Right forelimb (tissue), 1 donor: ENCODE results near the gene ITLN1.

ENCODE experiments used
- DNase-seq: peaks from one replicate; pipeline ENCODE4 v3.0.0-alpha.2; 2018

Gene ITLN1

GRCh38 chr1:160853754-160854153 lies 31.2 kb downstream of the ITLN1 start:
- no peak for DNase-seq

- no peak for DNase-seq
These were observed 32.0 kb downstream of the ITLN1 start for GRCh38 chr1:160853014-160853413.

- DNase-seq: no peak
These were observed 34.0 kb downstream of the ITLN1 start for GRCh38 chr1:160850993-160851392.

- no peak for DNase-seq
These were observed 34.4 kb downstream of the ITLN1 start for GRCh38 chr1:160850541-160850940.

- DNase-seq: no peak
These were observed 38.7 kb downstream of the ITLN1 start for GRCh38 chr1:160846281-160846680.

- no peak for DNase-seq
These were observed 40.3 kb downstream of the ITLN1 start for GRCh38 chr1:160844447-160845232.

GRCh38 chr1:160841079-160841478 lies 43.9 kb downstream of the ITLN1 start:
- no peak for DNase-seq

- DNase-seq: no peak
These were observed 45.2 kb downstream of the ITLN1 start for GRCh38 chr1:160839746-160840145.

- DNase-seq: no peak
These were observed 46.1 kb downstream of the ITLN1 start for GRCh38 chr1:160838888-160839287.

- DNase-seq: no peak
These were observed 47.3 kb downstream of the ITLN1 start for GRCh38 chr1:160837558-160838205.

GRCh38 chr1:160836981-160837557 lies 47.9 kb downstream of the ITLN1 start:
- DNase-seq: no peak

- no peak for DNase-seq
These were observed 48.4 kb downstream of the ITLN1 start for GRCh38 chr1:160836561-160836960.

- DNase-seq: no peak
These were observed 49.2 kb downstream of the ITLN1 start for GRCh38 chr1:160835751-160836150.

- no peak for DNase-seq
These were observed 49.9 kb downstream of the ITLN1 start for GRCh38 chr1:160834945-160835565.

- DNase-seq: peak; percentile 57
These were observed 54.4 kb downstream of the ITLN1 start for GRCh38 chr1:160830321-160831153.

- no peak for DNase-seq
These were observed 55.2 kb downstream of the ITLN1 start for GRCh38 chr1:160829766-160830165.

GRCh38 chr1:160827418-160827817 lies 57.6 kb downstream of the ITLN1 start:
- DNase-seq: no peak

- DNase-seq: no peak
These were observed 58.4 kb downstream of the ITLN1 start for GRCh38 chr1:160826546-160826945.
